Loucy (cell line): Measurements from ENCODE around the gene B4GALNT1.
"Not testable (repeated sequence)": the region's sequence is repeated elsewhere in the genome, so short reads cannot be mapped to it uniquely, and the experiment has no call there.

Experiments used
- H2AFZ ChIP-seq: fragments of 200-600 bp; sonication (generic); 2 replicates; pipeline ENCODE4 v1.6.0; 2016; ENCODE audit warnings: antibody characterized with exemption, mild to moderate bottlenecking, low read length, moderate library complexity
- H3F3A ChIP-seq: fragments of 200-600 bp; 2 replicates; pipeline ENCODE4 v1.6.0; 2016; ENCODE audit warnings: antibody characterized with exemption, low read depth, mild to moderate bottlenecking
- H3K27me3 ChIP-seq: fragments of 200-600 bp; sonication (generic); 2 replicates; pipeline ENCODE4 v1.6.1; 2014; ENCODE audit warnings: low read length, mild to moderate bottlenecking; ENCODE audit not compliant: insufficient read depth, poor library complexity, severe bottlenecking
- H3K36me3 ChIP-seq: fragments of 200-600 bp; sonication (generic); 2 replicates; pipeline ENCODE4 v1.6.1; 2016; ENCODE audit warnings: low read length; ENCODE audit not compliant: insufficient read depth
- H3K4me1 ChIP-seq: fragments of 200-600 bp; sonication (generic); 2 replicates; pipeline ENCODE4 v1.5.1; 2014; ENCODE audit warnings: low read length, mild to moderate bottlenecking; ENCODE audit not compliant: insufficient read depth, poor library complexity, severe bottlenecking
- H3K4me2 ChIP-seq: fragments of 200-600 bp; sonication (generic); 2 replicates; pipeline ENCODE4 v1.6.0; 2014; ENCODE audit warnings: antibody characterized with exemption, low read length, low read depth, mild to moderate bottlenecking; ENCODE audit not compliant: poor library complexity, severe bottlenecking
- H3K4me3 ChIP-seq: fragments of 200-600 bp; sonication (generic); 2 replicates; pipeline ENCODE4 v1.5.1; 2014; ENCODE audit warnings: low read length, mild to moderate bottlenecking, mixed read lengths; ENCODE audit not compliant: poor library complexity, severe bottlenecking
- H3K79me2 ChIP-seq: fragments of 200-600 bp; sonication (generic); 2 replicates; pipeline ENCODE4 v1.6.1; 2014; ENCODE audit warnings: low read length; ENCODE audit not compliant: insufficient read depth
- H3K9ac ChIP-seq: fragments of 200-600 bp; sonication (generic); 2 replicates; pipeline ENCODE4 v1.6.0; 2014; ENCODE audit warnings: mild to moderate bottlenecking, low read depth, low read length, moderate library complexity; ENCODE audit not compliant: poor library complexity, severe bottlenecking
- H3K9me2 ChIP-seq: fragments of 200-600 bp; sonication (generic); replicated peaks from 2 replicates; pipeline ENCODE4 v1.6.1; 2016; ENCODE audit warnings: low read depth, low read length, mixed read lengths
- H3K9me3 ChIP-seq: fragments of 200-600 bp; sonication (generic); 2 replicates; pipeline ENCODE4 v1.6.1; 2014; ENCODE audit warnings: mild to moderate bottlenecking, antibody characterized with exemption, low read length, low read depth; ENCODE audit not compliant: insufficient read depth
- H4K20me1 ChIP-seq: fragments of 200-600 bp; sonication (generic); 2 replicates; pipeline ENCODE4 v1.6.0; 2014; ENCODE audit warnings: antibody characterized with exemption, low read length, mild to moderate bottlenecking; ENCODE audit not compliant: insufficient read depth, poor library complexity, severe bottlenecking
- EZH2phosphoT487 ChIP-seq: fragments of 200-600 bp; IDR thresholded peaks from 2 replicates; pipeline ENCODE4 v1.6.1; 2018; ENCODE audit warnings: antibody characterized with exemption, mild to moderate bottlenecking, moderate library complexity, borderline replicate concordance
- TF ChIP-seq, protein P1 (sequence below): fragments of 200-600 bp; sonication (generic); conservative IDR thresholded peaks from 2 replicates; pipeline ENCODE4 v1.5.1; 2014; ENCODE audit warnings: mild to moderate bottlenecking, antibody characterized with exemption, low read length

B4GALNT1 gene

DNA sequence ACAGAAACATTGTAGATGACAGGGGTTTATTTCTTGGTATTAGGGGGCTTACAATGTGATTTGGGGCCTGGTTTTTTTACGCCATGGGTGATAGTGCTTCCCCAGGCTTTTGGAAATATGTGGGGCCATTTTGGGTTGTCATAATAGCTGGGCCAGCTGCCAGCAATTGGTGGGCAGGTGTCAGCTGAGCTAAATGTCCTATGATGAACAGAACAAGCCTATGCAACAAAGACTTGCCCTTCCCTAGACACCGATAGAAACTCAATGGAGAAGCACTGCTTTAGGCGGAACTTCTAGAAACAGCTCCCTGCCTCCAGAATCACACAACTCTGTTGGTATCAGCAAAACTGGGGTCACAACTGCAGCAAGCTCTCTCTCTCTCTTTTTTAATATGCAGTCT, 5.1 kb upstream of the B4GALNT1 start:
- no peaks in the 10 kb centered on the region for H3K27me3 ChIP-seq
- H3K4me2 ChIP-seq, result no peak overlapping the region
- no peaks in the 10 kb centered on the region for H3K9me3 ChIP-seq
- TF ChIP-seq, protein P1, sequence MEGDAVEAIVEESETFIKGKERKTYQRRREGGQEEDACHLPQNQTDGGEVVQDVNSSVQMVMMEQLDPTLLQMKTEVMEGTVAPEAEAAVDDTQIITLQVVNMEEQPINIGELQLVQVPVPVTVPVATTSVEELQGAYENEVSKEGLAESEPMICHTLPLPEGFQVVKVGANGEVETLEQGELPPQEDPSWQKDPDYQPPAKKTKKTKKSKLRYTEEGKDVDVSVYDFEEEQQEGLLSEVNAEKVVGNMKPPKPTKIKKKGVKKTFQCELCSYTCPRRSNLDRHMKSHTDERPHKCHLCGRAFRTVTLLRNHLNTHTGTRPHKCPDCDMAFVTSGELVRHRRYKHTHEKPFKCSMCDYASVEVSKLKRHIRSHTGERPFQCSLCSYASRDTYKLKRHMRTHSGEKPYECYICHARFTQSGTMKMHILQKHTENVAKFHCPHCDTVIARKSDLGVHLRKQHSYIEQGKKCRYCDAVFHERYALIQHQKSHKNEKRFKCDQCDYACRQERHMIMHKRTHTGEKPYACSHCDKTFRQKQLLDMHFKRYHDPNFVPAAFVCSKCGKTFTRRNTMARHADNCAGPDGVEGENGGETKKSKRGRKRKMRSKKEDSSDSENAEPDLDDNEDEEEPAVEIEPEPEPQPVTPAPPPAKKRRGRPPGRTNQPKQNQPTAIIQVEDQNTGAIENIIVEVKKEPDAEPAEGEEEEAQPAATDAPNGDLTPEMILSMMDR, result no peak
- TF ChIP-seq EZH2phosphoT487, result no peak
- H3F3A ChIP-seq, result no peaks in the 10 kb centered on the region
- no peaks in the 10 kb centered on the region for H3K9me2 ChIP-seq
- no peak overlapping the region for H3K9ac ChIP-seq
- H3K4me1 ChIP-seq, result peaks cover 5% of the 10 kb centered on the region
- no peak overlapping the region for H3K4me3 ChIP-seq
- no peak overlapping the region for H2AFZ ChIP-seq
- no peaks in the 10 kb centered on the region for H4K20me1 ChIP-seq
- H3K79me2 ChIP-seq, result no peaks in the 10 kb centered on the region
- H3K36me3 ChIP-seq, result no peaks in the 10 kb centered on the region

DNA sequence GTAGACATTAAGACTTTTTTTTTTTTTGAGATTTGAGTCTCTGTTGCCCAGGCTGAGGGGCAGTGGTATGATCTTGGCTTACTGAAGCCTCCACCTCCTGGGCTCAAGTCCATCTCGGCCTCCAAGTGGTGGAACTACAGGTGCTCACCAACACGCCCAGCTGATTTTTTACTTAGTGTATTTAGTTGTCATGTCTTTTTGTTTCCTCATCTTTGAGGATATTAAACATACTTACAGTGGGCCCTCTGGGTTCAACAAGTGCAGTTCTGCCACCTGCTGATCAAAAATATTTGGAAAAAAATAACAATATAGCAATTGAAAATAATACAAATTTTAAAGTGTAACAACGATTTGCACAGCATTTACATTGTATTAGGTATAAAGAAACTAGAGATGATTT, 4.4 kb upstream of the B4GALNT1 start:
- no peaks in the 10 kb centered on the region for H3K36me3 ChIP-seq
- no peak overlapping the region for H2AFZ ChIP-seq
- no peak overlapping the region for H3K4me2 ChIP-seq
- TF ChIP-seq, protein P1, result peak; percentile 46
- no peak for TF ChIP-seq EZH2phosphoT487
- no peaks in the 10 kb centered on the region for H3K9me2 ChIP-seq
- no peaks in the 10 kb centered on the region for H3K9me3 ChIP-seq
- H3K4me3 ChIP-seq, result no peak overlapping the region
- no peaks in the 10 kb centered on the region for H4K20me1 ChIP-seq
- H3K9ac ChIP-seq, result no peak overlapping the region
- peaks cover 5% of the 10 kb centered on the region for H3K4me1 ChIP-seq
- H3K79me2 ChIP-seq, result no peaks in the 10 kb centered on the region
- H3F3A ChIP-seq, result no peaks in the 10 kb centered on the region
- H3K27me3 ChIP-seq, result no peaks in the 10 kb centered on the region

DNA sequence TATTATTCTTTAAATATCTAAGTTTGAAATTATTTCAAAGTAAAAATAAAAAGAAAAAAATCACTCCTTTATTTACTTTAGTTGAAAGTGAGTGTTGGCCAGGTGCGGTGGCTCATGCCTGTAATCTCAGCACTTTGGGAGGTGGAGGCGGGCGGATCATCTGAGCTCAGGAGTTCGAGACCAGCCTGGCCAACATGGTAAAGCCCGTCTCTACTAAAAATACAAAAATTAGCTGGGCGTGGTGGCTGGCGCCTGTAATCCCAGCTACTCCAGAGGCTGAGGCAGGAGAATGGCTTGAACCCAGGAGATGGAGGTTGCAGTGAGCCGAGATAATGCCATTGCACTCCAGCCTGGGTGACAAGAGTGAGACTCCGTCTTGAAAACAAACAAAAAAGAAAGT, 3.7 kb upstream of the B4GALNT1 start:
- H4K20me1 ChIP-seq, H3F3A ChIP-seq, H3K4me3 ChIP-seq, H3K79me2 ChIP-seq, H3K36me3 ChIP-seq, H3K27me3 ChIP-seq, H3K4me2 ChIP-seq, H3K9ac ChIP-seq, H3K4me1 ChIP-seq, H2AFZ ChIP-seq, H3K9me2 ChIP-seq, H3K9me3 ChIP-seq: not testable (repeated sequence)

DNA sequence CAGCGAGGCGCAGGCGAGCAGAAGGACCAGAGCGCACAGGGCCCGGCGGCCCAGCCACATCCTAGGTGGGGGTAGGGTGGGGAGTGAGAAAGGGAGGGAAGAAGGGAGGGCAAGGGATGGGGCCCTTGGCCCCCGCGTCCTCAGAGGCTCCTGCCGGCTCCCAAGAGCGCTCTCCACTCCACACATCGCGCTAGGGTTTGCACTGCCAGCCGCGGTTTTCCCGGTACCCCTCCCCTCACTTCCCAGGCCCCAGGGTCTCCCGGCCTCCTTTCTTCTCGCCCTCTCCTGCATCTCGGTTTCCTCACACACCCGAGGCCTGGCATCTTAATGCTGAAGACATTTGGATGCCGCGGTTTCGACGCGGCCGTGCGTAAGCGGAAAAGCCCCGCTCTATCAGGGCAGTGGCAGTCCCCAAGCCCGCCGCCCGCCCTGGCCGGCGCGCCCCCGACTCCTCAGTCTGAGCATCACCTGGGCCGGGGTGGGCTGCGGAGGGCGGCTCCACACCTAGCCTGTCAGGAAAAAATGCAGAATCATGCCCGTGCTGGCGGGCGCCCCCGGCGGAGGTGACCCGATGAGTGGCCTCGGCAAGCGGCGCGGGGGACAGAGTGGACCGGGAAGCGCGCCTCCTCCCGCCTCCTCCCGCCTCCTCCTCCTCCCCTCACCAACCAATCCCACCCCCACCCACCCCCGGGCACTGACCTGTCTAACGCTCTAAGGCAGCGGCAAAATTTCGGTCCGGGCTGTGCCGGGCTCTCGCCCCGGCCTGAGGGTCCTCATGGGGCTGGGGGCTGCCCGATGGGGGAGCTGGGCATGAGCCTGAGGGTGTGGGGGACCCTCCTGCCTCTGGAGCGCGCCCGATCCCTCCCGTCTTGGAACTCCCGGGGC, 686 bp downstream of the B4GALNT1 start:
- H3K9ac ChIP-seq, result peak overlapping the region; percentile 59
- H3F3A ChIP-seq, result no peaks in the 10 kb centered on the region
- TF ChIP-seq EZH2phosphoT487, result no peak
- TF ChIP-seq, protein P1, result no peak
- H4K20me1 ChIP-seq, result no peaks in the 10 kb centered on the region
- peaks cover 5% of the 10 kb centered on the region for H3K4me1 ChIP-seq
- H3K9me3 ChIP-seq, result no peaks in the 10 kb centered on the region
- H3K36me3 ChIP-seq, result no peaks in the 10 kb centered on the region
- no peaks in the 10 kb centered on the region for H3K27me3 ChIP-seq
- peak overlapping the region; percentile 98; the same call in 1 of the 2 replicates for H2AFZ ChIP-seq
- H3K9me2 ChIP-seq, result no peaks in the 10 kb centered on the region
- peak overlapping the region; percentile 90 for H3K4me2 ChIP-seq
- H3K79me2 ChIP-seq, result no peaks in the 10 kb centered on the region
- H3K4me3 ChIP-seq, result peak overlapping the region; percentile 67
